ENCODE results near the gene NOX5.

DNA sequence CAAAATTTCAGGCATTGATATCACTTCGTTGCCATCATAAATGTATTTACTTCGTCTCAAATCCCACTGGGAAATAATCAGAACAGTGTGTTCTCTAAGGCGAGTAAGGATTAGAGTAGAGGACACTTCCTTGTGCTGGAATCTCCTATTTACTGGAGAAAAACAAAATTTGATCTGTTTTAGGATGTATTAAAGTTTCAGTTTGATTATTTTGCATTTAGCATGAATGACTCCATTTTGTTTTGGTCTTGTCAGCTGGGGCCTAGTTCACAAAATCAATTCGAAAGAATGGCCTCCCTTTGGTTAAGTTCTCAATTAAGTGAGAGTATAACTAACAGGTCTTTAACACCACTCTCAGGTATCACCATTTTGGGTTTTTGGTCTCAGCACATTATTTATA, 11.7 kb upstream of the NOX5 start:
- TF ChIP-seq, protein P1, sequence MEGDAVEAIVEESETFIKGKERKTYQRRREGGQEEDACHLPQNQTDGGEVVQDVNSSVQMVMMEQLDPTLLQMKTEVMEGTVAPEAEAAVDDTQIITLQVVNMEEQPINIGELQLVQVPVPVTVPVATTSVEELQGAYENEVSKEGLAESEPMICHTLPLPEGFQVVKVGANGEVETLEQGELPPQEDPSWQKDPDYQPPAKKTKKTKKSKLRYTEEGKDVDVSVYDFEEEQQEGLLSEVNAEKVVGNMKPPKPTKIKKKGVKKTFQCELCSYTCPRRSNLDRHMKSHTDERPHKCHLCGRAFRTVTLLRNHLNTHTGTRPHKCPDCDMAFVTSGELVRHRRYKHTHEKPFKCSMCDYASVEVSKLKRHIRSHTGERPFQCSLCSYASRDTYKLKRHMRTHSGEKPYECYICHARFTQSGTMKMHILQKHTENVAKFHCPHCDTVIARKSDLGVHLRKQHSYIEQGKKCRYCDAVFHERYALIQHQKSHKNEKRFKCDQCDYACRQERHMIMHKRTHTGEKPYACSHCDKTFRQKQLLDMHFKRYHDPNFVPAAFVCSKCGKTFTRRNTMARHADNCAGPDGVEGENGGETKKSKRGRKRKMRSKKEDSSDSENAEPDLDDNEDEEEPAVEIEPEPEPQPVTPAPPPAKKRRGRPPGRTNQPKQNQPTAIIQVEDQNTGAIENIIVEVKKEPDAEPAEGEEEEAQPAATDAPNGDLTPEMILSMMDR (IDR thresholded peaks at IDR 0.05) = no peak
- no peak for TF ChIP-seq REST (IDR thresholded peaks at IDR 0.05)
- no peak for TF ChIP-seq PBX3 (IDR thresholded peaks at IDR 0.05)
- no peak for TF ChIP-seq POLR2A (IDR thresholded peaks at IDR 0.05; ENCODE audit: low read length)
- no peak for TF ChIP-seq ZFP36 (IDR thresholded peaks at IDR 0.05; ENCODE audit: borderline replicate concordance, partially characterized antibody)
- no peak for TF ChIP-seq USF2 (IDR thresholded peaks at IDR 0.05)
- no peak for TF ChIP-seq EP300 (IDR thresholded peaks at IDR 0.05)
- TF ChIP-seq RCOR1 (IDR thresholded peaks at IDR 0.05; ENCODE audit: low read depth, low read length) = no peak
- TF ChIP-seq ZSCAN20 (CRISPR knock-in tag; IDR thresholded peaks at IDR 0.05) = no peak
- TF ChIP-seq JUN (IDR thresholded peaks at IDR 0.05) = no peak
- no peak for TF ChIP-seq RAD21 (conservative IDR thresholded peaks at IDR 0.05 in 1 of 2, IDR thresholded peaks at IDR 0.05 in 1 of 2)
- TF ChIP-seq HMGXB4 (CRISPR knock-in tag; IDR thresholded peaks at IDR 0.05; ENCODE audit: borderline replicate concordance) = no peak
- TF ChIP-seq ZNF302 (CRISPR knock-in tag; IDR thresholded peaks at IDR 0.05) = no peak
- TF ChIP-seq HDAC2 (IDR thresholded peaks at IDR 0.05) = no peak

Data from A549 (cell line).